ENCODE data around the gene NUP50.

NUP50 gene

GRCh38 chr22:45163451-45164269, at the start of gene NUP50:
NUP50 (plus strand) TSS chr22:45163925; CDS start chr22:45168178, 4,253 bp downstream.
- peak within 1 kb of the TSS; percentile 97 for H3K4me3 ChIP-seq (ENCODE audit: low read length)

GRCh38 chr22:45120440-45120839, 43.3 kb upstream of the NUP50 start:
- Histone ChIP-seq H3K4me1 (ENCODE audit: control insufficient read depth, insufficient read depth, low read length) (peaks cover 17% of the 10 kb centered on the region), H3K27me3 (replicated peaks; ENCODE audit: control insufficient read depth, insufficient read depth, low read length) (no peaks in the 10 kb centered on the region), H3K9ac (ENCODE audit: low read length) (no peak overlapping the region), H3K4me3 (ENCODE audit: low read length) (no peak overlapping the region), H3K9me3 (ENCODE audit: control insufficient read depth, low read length) (peaks cover 2% of the 10 kb centered on the region), H3K36me3 (ENCODE audit: control insufficient read depth, insufficient read depth, low read length, severe bottlenecking) (no peaks in the 10 kb centered on the region)
- DNase-seq (ENCODE audit: low read depth), result no peak

More at GRCh38 chr22:45163451-45164269, at the start of gene NUP50:
- peaks cover 10% of the 10 kb centered on the region for H3K36me3 ChIP-seq (ENCODE audit: control insufficient read depth, insufficient read depth, low read length, severe bottlenecking)
- H3K4me1 ChIP-seq (ENCODE audit: control insufficient read depth, insufficient read depth, low read length), result peaks cover 34% of the 10 kb centered on the region
- H3K9me3 ChIP-seq (ENCODE audit: control insufficient read depth, low read length), result no peaks in the 10 kb centered on the region
- peak within 1 kb of the TSS; percentile 97 for H3K9ac ChIP-seq (ENCODE audit: low read length)
- peak; percentile 99 for DNase-seq (ENCODE audit: low read depth)
- no peaks in the 10 kb centered on the region for H3K27me3 ChIP-seq (replicated peaks; ENCODE audit: control insufficient read depth, insufficient read depth, low read length)

- H3K9me3 ChIP-seq (ENCODE audit: control insufficient read depth, low read length), result peaks cover 2% of the 10 kb centered on the region
- no peak overlapping the region for H3K9ac ChIP-seq (ENCODE audit: low read length)
- no peaks in the 10 kb centered on the region for H3K27me3 ChIP-seq (replicated peaks; ENCODE audit: control insufficient read depth, insufficient read depth, low read length)
- no peaks in the 10 kb centered on the region for H3K36me3 ChIP-seq (ENCODE audit: control insufficient read depth, insufficient read depth, low read length, severe bottlenecking)
- no peak overlapping the region for H3K4me3 ChIP-seq (ENCODE audit: low read length)
- H3K4me1 ChIP-seq (ENCODE audit: control insufficient read depth, insufficient read depth, low read length), result peaks cover 22% of the 10 kb centered on the region
- DNase-seq (ENCODE audit: low read depth), result no peak
These were observed 42.8 kb upstream of the NUP50 start for GRCh38 chr22:45120931-45121330.

GRCh38 chr22:45124176-45124847, 39.4 kb upstream of the NUP50 start:
- no peaks in the 10 kb centered on the region for H3K9me3 ChIP-seq (ENCODE audit: control insufficient read depth, low read length)
- no peaks in the 10 kb centered on the region for H3K36me3 ChIP-seq (ENCODE audit: control insufficient read depth, insufficient read depth, low read length, severe bottlenecking)
- H3K4me3 ChIP-seq (ENCODE audit: low read length), result peak overlapping the region; percentile 70
- peak; percentile 16 for DNase-seq (ENCODE audit: low read depth)
- H3K4me1 ChIP-seq (ENCODE audit: control insufficient read depth, insufficient read depth, low read length), result peaks cover 31% of the 10 kb centered on the region
- H3K27me3 ChIP-seq (replicated peaks; ENCODE audit: control insufficient read depth, insufficient read depth, low read length), result no peaks in the 10 kb centered on the region
- peak overlapping the region; percentile 77 for H3K9ac ChIP-seq (ENCODE audit: low read length)

GRCh38 chr22:45125188-45125587, 38.5 kb upstream of the NUP50 start:
- no peaks in the 10 kb centered on the region for H3K36me3 ChIP-seq (ENCODE audit: control insufficient read depth, insufficient read depth, low read length, severe bottlenecking)
- peaks cover 31% of the 10 kb centered on the region for H3K4me1 ChIP-seq (ENCODE audit: control insufficient read depth, insufficient read depth, low read length)
- H3K27me3 ChIP-seq (replicated peaks; ENCODE audit: control insufficient read depth, insufficient read depth, low read length), result no peaks in the 10 kb centered on the region
- no peaks in the 10 kb centered on the region for H3K9me3 ChIP-seq (ENCODE audit: control insufficient read depth, low read length)
- peak overlapping the region; percentile 77 for H3K9ac ChIP-seq (ENCODE audit: low read length)
- DNase-seq (ENCODE audit: low read depth), result peak; percentile 68
- peak overlapping the region; percentile 70 for H3K4me3 ChIP-seq (ENCODE audit: low read length)

GRCh38 chr22:45127866-45128265, 35.9 kb upstream of the NUP50 start:
- Histone ChIP-seq H3K27me3 (replicated peaks; ENCODE audit: control insufficient read depth, insufficient read depth, low read length) (no peaks in the 10 kb centered on the region), H3K36me3 (ENCODE audit: control insufficient read depth, insufficient read depth, low read length, severe bottlenecking) (peaks cover 3% of the 10 kb centered on the region), H3K9me3 (ENCODE audit: control insufficient read depth, low read length) (no peaks in the 10 kb centered on the region), H3K9ac (ENCODE audit: low read length) (no peak overlapping the region), H3K4me1 (ENCODE audit: control insufficient read depth, insufficient read depth, low read length) (peaks cover 44% of the 10 kb centered on the region), H3K4me3 (ENCODE audit: low read length) (no peak overlapping the region)
- peak; percentile 4 for DNase-seq (ENCODE audit: low read depth)

- Histone ChIP-seq H3K4me3 (ENCODE audit: low read length) (no peak overlapping the region), H3K9me3 (ENCODE audit: control insufficient read depth, low read length) (peaks cover 11% of the 10 kb centered on the region), H3K9ac (ENCODE audit: low read length) (no peak overlapping the region), H3K36me3 (ENCODE audit: control insufficient read depth, insufficient read depth, low read length, severe bottlenecking) (peaks cover 16% of the 10 kb centered on the region), H3K4me1 (ENCODE audit: control insufficient read depth, insufficient read depth, low read length) (peaks cover 32% of the 10 kb centered on the region), H3K27me3 (replicated peaks; ENCODE audit: control insufficient read depth, insufficient read depth, low read length) (no peaks in the 10 kb centered on the region)
- no peak for DNase-seq (ENCODE audit: low read depth)
These were observed 33.8 kb upstream of the NUP50 start for GRCh38 chr22:45129703-45130524.

- Histone ChIP-seq H3K9ac (ENCODE audit: low read length) (no peak overlapping the region), H3K4me3 (ENCODE audit: low read length) (no peak overlapping the region), H3K36me3 (ENCODE audit: control insufficient read depth, insufficient read depth, low read length, severe bottlenecking) (peaks cover 19% of the 10 kb centered on the region), H3K9me3 (ENCODE audit: control insufficient read depth, low read length) (peaks cover 12% of the 10 kb centered on the region), H3K4me1 (ENCODE audit: control insufficient read depth, insufficient read depth, low read length) (peaks cover 22% of the 10 kb centered on the region), H3K27me3 (replicated peaks; ENCODE audit: control insufficient read depth, insufficient read depth, low read length) (no peaks in the 10 kb centered on the region)
- DNase-seq (ENCODE audit: low read depth), result no peak
These were observed 32.8 kb upstream of the NUP50 start for GRCh38 chr22:45130891-45131290.

- Histone ChIP-seq H3K4me3 (ENCODE audit: low read length) (no peak overlapping the region), H3K4me1 (ENCODE audit: control insufficient read depth, insufficient read depth, low read length) (peaks cover 18% of the 10 kb centered on the region), H3K27me3 (replicated peaks; ENCODE audit: control insufficient read depth, insufficient read depth, low read length) (no peaks in the 10 kb centered on the region), H3K9me3 (ENCODE audit: control insufficient read depth, low read length) (peaks cover 12% of the 10 kb centered on the region), H3K9ac (ENCODE audit: low read length) (peak overlapping the region; percentile 44), H3K36me3 (ENCODE audit: control insufficient read depth, insufficient read depth, low read length, severe bottlenecking) (peaks cover 19% of the 10 kb centered on the region)
- no peak for DNase-seq (ENCODE audit: low read depth)
These were observed 32.0 kb upstream of the NUP50 start for GRCh38 chr22:45131749-45132148.

- no peaks in the 10 kb centered on the region for H3K27me3 ChIP-seq (replicated peaks; ENCODE audit: control insufficient read depth, insufficient read depth, low read length)
- H3K36me3 ChIP-seq (ENCODE audit: control insufficient read depth, insufficient read depth, low read length, severe bottlenecking), result peaks cover 28% of the 10 kb centered on the region
- DNase-seq (ENCODE audit: low read depth), result no peak
- H3K9ac ChIP-seq (ENCODE audit: low read length), result no peak overlapping the region
- no peak overlapping the region for H3K4me3 ChIP-seq (ENCODE audit: low read length)
- peaks cover 12% of the 10 kb centered on the region for H3K9me3 ChIP-seq (ENCODE audit: control insufficient read depth, low read length)
- peaks cover 13% of the 10 kb centered on the region for H3K4me1 ChIP-seq (ENCODE audit: control insufficient read depth, insufficient read depth, low read length)
These were observed 29.4 kb upstream of the NUP50 start for GRCh38 chr22:45134313-45134712.

- Histone ChIP-seq H3K4me1 (ENCODE audit: control insufficient read depth, insufficient read depth, low read length) (peaks cover 12% of the 10 kb centered on the region), H3K4me3 (ENCODE audit: low read length) (no peak overlapping the region)
These were observed 27.1 kb upstream of the NUP50 start for GRCh38 chr22:45136594-45136993.

More at GRCh38 chr22:45136594-45136993, 27.1 kb upstream of the NUP50 start:
- peaks cover 31% of the 10 kb centered on the region for H3K36me3 ChIP-seq (ENCODE audit: control insufficient read depth, insufficient read depth, low read length, severe bottlenecking)
- no peak overlapping the region for H3K9ac ChIP-seq (ENCODE audit: low read length)
- H3K9me3 ChIP-seq (ENCODE audit: control insufficient read depth, low read length), result peaks cover 12% of the 10 kb centered on the region
- H3K27me3 ChIP-seq (replicated peaks; ENCODE audit: control insufficient read depth, insufficient read depth, low read length), result no peaks in the 10 kb centered on the region
- no peak for DNase-seq (ENCODE audit: low read depth)
